NCI-H1436 (cell line): Measurements from ENCODE around the gene PCBD1.
A peak's percentile ranks its signal among the peaks of the same experiment; 100 is the strongest.

Experiments used
- DNase-seq: peaks from one replicate; lab custom pipeline; 2025; lab: John Stamatoyannopoulos, UW

PCBD1 gene

DNA sequence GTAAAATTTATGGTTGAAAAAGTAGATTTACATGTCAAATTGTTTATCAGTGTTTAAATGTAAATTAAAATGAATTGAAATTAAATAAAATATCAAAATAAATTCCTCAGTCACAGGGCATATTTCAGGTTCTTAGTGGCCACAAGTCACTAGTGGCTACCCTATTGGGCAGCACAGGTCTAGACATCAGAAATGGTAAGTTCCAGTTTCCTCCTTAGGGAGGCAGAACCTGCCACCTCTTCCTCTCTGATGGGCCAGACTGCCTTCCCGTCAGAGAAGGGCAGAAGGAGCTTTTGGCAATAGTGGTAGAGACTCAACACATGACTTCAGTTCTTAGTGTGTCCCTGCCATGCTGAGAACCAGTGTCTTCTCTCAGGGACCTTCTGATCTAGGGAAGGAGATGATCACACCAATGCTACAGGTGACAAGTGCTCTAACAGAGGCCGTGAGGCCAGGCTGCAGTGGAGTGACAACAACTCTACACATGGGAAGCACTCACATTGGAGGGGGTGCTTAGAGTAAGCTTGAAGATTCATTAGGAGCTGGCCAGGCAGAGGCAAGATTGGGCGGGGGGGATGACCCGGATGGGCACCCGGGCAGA lies 14.4 kb upstream of the PCBD1 start:
- no peak for DNase-seq

DNA sequence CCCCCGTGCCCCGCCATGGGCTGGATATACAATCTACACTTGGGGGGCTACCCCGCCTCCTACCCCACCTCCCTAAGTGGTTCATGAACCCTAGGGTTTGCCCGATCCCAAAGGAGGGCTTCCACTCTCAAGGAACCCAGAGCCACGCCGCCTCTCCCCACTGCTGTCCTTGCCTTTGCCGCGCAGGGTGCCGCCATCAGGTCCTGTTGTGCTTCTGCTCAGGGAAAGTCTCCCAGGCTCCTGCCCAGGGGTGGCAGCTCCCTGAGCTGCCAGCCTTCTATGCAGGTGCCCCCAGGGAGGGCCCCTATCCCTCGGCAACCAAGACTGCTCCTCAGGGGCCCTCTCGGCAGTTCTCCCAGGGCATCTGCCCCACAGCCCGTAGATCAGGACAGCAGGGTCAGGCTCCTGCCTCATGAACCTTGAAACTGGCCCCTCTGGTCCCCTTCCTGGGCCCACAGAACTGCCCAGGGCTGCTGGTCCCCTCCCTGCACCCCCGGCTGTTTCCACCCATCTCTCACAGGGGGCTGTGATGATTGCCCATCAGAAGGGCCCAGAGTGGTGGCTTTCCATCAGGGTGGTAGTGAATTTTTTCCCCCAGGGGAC lies 13.0 kb upstream of the PCBD1 start:
- no peak for DNase-seq

- no peak for DNase-seq
Measured at GRCh38 chr10:70899096-70899495, 10.7 kb upstream of the PCBD1 start.

- DNase-seq, result no peak
Measured at GRCh38 chr10:70898687-70899086, 10.3 kb upstream of the PCBD1 start.

DNA sequence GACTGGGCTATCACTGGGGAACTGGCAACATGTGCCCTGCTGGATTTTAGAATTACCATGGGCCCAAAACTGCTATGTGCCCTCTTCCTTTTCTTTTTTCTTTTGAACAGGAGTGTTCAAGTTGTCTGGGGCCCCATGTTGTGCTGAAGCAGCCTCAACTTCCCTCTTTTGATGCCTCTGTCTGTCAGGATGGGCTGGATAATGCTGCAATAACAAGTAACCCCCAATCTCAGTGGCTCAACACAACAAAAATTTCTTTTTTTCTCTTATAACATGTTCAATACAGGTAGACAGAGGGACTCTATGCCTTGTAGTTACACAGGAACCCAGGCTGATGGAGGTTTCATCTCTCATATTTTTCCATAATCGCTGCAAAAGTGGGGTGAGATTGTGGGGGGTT lies 8.2 kb upstream of the PCBD1 start:
- no peak for DNase-seq

DNA sequence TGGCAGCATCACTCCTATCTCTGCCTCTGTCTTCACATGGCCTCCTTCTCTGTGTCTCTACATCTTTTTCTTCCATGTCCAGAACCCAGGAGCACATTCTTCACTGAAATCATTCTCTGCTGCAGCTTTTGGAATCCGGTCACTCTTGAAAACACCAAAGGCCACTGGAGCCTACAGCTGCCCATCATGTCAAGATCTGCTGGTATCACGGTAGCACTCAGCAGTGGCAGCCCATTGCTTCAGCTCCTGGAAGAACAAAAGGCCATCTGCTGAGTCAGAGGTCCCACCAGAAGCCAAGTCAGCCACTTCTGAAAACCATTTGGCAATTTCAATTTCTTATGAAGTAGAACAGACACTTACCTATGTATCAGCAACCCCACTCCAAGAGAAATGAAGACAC lies 6.1 kb upstream of the PCBD1 start:
- no peak for DNase-seq

DNA sequence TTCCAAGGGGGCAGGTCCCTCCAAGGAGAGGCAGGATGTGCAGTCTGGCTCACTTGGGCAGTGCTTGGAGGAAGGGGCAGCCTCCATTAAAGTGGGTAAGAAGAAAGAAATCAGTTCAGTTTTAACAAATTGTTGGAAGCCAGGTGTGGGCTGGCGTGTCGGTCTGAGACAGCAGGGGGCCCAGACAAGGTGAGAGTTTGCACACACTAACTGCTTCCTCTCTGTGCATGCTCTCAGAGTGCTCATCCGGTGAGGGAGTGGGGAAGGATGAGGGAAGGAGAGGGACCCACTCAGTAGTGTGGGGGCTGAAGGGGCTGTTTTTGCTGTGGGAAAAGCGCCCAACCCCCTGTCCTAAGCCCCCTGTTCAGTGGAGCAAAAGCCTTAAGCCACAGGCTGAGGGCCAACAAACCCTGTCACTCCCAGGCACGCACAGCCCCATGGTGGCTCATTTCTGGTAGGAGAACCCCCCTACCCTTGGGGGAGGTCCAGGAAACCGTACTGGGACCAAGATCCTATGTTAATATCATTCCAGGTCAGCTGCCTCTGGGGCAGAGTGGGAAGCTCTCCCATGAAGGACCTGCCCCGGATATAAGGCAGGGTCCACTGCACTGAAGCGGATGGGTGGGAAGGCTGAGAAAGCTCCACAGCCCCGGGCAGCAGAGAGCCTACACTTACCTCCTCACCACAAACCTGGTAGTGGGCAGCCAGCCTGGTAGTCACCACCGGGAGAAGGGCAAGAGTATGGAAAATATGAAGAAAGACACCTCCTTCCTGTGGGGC lies 5.1 kb upstream of the PCBD1 start:
- no peak for DNase-seq

DNA sequence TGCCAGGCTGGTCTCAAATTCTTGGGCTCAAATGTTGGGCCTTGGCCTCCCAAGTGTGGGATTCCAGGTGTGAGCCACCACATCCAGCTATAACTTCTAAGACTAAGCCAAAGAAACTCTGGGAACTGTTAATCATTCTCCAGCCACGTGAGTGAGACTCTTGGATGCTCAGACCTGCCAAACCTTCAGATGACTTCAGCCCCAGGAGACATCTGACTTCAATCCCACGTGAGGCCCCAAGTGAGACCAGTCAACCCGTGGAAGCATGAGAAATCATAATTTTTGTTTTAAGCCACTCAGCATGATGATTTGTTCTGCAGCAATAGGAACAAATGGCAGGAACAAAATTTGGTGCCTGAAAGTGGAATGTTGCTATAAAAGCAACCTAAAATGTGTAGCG lies 4.3 kb upstream of the PCBD1 start:
- DNase-seq, result no peak

- no peak for DNase-seq
Measured at GRCh38 chr10:70891627-70892026, 3.3 kb upstream of the PCBD1 start.

GRCh38 chr10:70890917-70891431 lies 2.6 kb upstream of the PCBD1 start:
- no peak for DNase-seq

DNA sequence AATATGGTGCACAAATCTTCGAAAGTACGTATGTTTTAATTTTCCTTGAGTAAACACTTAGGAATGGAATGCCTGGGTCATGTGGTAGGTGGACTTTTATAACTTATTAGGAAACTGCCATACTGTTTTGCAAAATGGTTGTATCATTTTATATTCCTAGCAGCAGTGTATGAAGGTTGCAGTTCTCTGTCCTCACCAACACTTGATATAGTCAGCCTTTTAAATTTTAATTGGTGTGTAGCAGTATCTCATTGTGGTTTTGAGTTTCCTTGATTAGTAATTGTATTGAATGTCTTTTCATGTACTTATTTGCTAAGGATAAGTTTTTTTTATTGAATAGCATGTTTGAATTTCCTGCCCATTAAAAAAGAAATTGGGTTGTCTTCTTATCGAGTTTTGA lies 926 bp upstream of the PCBD1 start:
- DNase-seq, result no peak

- DNase-seq, result no peak
Measured at GRCh38 chr10:70886921-70887665, 1.3 kb downstream of the PCBD1 start.

DNA sequence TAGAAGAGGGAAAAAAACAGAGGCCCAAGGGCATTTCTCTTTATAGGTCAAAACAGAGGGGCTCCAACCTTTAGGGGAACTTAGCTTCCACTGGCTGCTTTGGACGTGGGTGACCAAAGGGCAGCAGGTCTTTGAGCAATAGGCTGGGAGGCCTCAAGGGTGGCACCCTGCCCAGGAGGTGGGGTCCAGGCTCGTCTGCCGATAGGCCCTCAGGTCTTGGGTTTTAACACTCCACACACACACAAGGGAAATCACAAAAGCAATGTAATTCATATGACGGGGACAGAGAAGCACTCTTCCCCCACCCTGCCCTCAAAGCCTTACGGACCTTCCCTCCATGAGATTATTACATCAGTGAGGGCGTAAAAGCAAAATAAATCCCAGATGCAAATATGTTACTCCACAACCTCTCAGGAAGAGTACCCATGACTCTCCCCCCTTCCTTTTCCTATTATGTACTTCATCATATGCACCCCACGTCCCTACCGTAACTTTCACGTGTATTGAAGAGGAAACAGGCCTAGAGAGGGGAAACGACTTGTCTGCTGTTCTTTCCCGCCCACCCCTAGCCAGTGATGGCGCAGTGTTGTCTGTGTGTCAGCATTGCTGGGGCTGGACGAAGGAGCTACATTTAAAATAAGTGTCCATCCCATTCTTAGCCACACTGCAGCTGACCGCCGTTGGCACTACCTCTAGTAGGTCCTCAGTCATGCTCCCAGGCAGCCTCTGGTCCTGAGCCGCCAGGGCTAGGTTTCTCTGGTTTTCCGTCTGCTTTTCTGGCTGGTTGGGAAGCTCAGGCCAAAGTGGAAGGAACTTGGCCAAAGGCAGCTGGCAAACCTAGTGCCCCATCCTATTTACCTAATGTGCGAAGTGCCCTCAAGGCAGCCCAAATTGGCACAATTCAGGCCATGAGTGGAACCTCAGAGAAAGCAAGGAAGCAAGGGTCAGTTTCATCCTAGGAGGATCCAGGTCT lies 2.1 kb downstream of the PCBD1 start:
- DNase-seq, result no peak

DNA sequence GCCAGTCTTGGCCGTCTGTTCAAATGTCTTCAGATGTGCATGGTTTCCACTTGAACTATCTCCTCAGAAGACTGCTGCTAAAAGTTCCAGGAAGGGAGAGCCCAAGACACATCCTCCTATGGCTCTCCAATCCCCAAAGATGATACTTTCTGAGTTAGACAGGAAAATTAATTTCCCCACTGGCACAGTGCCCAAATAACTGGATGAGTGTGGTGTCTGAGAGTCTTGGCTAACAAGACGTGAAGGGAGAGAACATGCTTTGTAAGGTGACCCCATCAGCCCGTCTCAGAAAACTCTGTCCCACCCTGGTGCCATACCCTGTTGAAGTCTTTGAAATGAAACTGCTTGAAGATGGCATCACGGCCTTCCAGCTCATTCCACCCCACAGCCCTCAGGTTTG lies 2.9 kb downstream of the PCBD1 start:
- DNase-seq, result no peak

DNA sequence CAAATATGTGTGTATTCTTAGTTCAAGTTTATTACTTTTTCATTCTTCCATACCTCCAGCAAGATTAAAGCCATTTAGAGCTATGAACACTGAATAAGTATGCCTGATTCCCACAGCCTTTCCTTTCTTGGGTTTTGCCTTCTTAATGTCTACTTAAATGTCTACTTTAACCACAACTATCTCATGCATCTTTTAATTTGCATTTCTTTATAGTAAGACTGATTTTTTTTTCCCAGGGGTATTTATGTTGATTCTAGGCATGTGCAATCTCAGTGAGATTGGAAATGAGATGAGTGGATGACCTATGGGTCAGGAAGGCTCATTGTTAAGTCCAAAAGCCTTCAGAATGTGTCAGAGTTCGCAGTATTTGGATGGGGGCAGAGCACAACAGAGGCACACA lies 3.6 kb downstream of the PCBD1 start:
- no peak for DNase-seq

DNA sequence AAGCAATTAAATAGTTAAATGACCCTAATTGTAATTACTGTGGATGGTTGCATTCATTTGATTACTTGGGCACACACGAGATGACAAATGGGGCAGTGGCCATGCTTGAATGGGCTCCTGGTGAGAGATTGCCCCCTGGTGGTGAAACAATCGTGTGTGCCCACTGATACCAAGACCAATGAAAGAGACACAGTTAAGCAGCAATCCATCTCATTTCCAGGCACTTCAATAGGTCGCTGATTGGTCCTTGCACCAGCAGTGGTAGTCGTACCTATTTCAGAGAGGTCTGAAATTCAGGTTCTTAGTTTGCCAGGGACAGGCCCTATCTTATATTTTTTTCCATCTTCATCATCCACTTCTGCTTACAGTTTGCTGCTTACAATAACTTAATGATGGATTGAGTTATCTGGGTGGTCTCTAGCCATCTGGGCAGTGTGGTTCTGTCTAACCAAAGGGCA lies 8.3 kb downstream of the PCBD1 start:
- peak; percentile 75 for DNase-seq

GRCh38 chr10:70879207-70879606 lies 9.2 kb downstream of the PCBD1 start:
- no peak for DNase-seq

GRCh38 chr10:70874061-70874460 lies 14.3 kb downstream of the PCBD1 start:
- no peak for DNase-seq

DNA sequence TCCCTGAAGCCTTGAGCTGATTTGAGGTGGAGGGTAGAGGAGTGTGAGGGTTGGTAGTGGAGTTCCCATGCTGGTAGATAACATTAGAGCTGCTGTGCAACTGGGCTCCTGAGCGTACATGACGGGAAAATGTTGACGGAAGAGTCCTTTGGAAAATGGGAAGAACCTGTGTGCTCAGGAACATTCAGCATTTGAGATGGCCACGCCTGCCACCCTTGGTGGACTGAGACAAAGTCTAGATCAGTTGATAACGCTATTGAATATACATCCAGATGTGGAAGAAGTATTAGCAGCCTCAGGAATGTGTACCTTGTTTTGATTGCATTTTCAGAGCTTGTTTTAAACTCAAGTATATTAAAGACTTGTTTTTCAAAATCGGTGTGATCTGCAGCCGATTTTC lies 16.1 kb downstream of the PCBD1 start:
- DNase-seq, result no peak

DNA sequence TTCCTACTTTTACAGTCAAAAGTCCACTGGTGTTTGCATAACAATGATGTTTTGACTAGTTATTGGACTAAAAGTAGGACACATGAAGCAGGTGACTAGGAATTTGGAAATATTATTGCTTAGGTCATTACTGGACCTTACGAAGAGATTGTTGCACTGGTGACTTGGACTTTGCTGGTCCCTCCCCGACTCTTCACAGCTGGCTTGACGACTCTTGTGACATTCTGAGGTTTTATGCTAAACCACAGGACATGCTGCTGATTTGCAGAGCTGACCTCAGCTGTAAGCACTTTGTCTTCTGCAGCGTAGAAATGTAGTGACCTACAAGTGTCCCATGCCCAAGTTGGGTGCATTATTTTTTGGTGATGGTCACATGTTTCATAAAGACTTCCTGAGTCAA lies 21.9 kb downstream of the PCBD1 start:
- no peak for DNase-seq

GRCh38 chr10:70864935-70865334 lies 23.4 kb downstream of the PCBD1 start:
- no peak for DNase-seq
